Measurements from ENCODE around the gene ERP29.
"Not testable (repeated sequence)": the region's sequence is repeated elsewhere in the genome, so short reads cannot be mapped to it uniquely, and the experiment has no call there.

ERP29 gene

DNA sequence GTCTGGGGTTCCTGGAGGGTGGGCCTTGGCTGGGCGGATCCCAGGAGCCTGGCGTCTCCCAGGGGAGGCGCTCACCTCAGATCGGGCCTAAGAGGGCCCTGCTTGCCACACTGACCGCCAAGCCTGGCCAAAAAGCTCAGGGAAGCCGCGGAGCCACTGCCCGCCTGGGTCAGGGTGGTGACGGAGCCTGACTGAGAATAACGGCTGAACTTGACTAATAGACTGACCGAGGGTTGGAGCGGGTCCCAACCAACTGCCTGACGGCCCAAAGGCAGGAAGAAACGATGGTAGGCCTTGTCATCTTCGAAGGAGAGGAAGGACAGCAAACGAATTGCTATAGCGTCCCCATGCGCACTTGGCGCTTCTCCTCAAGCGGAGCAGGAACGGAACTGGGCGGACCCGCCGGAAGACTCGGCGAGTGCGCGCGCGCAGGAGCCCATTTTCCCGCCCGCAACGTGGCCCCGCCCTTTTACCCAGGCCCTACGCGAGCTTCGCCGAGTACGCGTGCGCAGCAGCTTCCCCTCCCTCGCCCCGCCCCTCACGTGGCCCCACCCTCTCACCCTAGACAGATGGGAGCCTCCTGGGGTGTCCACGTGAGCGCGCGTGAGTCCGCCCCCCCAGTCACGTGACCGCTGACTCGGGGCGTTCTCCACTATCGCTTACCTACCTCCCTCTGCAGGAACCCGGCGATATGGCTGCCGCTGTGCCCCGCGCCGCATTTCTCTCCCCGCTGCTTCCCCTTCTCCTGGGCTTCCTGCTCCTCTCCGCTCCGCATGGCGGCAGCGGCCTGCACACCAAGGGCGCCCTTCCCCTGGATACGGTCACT lies at the start of gene ERP29, which contains the start of gene TMEM116:
ERP29 (plus strand) TSS at position 652 of the 826 bp plus-strand sequence; CDS start at position 692, 40 bp downstream.
TMEM116 (minus strand) TSS at position 391 of the 826 bp plus-strand sequence. CDS start 7,895 bp downstream, outside the sequence.
- peak; percentile 100 for DNase-seq

DNA sequence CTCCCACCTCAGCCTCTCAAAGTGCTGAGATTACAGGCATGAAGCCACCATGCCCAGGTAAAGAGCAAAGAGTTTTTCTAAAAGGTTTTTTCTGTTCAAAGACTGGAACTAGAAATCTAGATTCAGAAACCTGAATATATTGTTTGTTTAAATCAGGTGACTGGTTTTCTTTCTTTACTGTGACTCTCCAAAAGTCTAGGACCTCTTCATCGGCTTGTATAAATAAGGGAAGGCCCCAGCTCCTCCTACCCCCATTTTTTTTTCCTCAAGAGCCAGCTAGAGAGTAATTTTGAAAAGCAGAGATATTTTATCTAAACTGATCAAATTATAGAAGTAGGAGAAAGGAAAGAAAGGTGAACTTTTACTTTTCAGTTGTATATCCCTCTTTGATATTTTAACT lies 48.3 kb upstream of the ERP29 start:
- DNase-seq = no peak

DNA sequence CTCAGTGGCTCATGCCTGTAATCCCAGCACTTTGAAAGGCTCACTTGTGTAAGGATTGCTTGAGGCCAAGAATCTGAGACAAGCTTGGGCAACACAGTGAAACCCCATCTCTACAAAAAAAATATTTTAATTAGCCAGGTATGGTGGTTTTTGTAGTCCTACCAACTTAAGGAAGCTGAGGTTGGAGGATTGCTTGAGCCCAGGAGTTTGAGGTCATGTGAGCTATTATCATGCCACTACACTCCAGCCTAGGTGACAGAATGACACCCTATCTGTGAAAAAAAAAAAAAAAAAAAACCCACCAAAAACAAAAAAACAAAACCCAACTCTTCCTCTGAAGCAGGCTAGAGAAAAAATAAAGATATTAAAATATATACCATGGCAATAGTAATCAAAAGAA lies 41.4 kb upstream of the ERP29 start:
- DNase-seq = no peak

DNA sequence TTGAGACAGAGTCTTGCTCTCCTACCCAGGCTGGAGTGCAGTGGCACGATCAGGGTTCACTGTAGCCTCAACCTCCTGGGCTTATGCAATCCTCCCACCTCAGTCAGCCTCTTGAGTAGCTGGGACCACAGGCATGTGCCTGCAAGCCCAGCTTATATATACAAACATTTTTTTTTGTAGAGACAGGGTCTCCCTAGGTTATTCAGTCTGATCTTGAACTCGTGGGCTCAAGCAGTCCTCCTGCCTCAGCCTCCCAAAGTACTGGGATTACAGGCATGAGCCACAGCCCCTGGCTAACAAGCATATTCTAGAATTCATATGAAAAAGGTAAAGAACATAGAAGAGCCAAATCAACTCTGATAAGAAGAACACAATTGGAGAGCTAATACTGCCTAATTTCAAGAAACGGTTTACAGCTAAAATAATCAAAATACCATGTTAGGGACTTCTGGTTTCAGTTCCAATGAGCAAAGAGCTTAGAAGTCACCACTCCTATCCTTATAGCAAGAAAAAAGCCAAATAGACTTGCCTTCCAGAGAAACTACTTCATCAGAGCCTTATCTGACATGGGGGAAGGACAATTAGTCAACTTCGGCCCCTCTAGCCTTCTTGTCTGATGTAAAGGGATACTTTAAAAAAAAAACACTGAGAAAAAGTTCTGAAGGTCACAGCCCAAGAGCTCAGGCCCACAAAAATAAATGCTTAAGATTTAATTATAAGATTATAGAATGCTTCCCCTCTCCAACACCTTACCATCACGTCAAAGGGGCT lies 37.9 kb upstream of the ERP29 start:
- no peak for DNase-seq

DNA sequence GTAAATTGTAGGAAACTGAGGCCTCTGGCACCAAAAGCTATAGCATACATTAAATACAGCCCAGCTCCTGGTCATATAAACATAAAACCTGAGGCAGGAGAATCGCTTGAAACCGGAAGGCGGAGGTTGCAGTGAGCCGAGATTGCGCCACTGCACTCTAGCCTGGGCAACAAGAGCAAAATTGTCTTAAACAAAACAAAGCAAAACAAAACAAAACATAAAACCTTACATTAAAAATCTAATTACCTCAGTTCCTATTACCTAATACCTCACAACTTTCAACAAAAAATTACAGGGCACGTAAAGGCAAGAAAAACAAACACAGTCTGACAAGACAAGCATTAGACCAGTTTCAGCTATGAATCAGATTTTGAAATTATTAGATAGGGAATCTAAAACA lies 36.9 kb upstream of the ERP29 start:
- no peak for DNase-seq

DNA sequence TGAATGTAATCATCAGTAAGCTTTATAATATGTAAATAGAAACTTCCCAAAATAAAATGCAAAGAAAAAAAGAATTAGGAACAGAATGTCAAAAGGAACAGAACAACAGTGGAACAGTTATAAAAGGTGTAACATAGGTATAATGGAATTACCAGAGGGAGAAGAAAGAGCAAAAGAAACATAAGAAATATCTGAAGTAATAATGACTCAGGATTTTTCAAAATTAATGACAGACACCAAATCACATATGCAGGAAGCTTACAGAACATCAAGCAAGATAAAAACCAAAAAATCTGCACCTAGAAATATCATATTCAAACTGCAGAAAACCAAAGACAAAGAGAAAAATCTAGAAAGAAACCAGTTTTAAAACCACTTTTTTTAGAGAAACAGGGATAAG lies 36.4 kb upstream of the ERP29 start:
- no peak for DNase-seq

DNA sequence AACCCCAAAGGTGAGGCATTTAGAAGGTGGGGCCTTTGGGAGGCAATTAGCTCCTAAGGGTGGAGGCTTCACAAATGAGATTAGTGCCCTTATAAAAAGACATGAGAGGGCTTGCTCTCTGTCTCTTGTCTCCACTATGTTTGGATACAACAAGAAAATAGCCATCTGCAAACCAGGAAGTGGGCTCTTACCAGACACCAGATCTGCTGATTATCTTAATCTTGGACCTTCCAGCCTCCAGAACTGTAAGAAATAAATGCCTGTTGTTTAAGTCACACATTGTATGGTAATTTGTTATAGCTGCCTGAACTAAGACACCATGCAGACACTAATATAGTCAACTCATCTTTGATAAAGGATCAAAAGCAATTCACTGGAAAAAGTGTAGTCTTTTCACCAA lies 34.7 kb upstream of the ERP29 start:
- DNase-seq = no peak

DNA sequence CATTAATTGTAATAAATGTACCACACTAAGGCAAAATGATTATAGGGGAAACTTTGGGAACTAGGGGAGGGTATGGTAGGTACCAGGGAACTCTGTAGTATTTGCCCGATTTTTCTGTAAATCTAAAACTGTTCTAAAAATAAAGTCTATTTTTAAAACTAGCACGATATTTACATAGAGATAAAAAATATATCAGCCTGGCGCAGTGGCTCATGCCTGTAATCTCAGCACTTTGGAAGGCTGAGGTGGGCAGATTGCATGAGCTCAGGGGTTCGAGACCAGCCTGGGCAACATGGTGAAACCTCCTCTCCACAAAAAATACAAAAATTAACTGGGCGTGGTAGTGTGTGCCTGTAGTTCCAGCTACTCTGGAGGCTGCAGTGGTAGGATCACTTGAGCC lies 32.6 kb upstream of the ERP29 start:
- DNase-seq = no peak

DNA sequence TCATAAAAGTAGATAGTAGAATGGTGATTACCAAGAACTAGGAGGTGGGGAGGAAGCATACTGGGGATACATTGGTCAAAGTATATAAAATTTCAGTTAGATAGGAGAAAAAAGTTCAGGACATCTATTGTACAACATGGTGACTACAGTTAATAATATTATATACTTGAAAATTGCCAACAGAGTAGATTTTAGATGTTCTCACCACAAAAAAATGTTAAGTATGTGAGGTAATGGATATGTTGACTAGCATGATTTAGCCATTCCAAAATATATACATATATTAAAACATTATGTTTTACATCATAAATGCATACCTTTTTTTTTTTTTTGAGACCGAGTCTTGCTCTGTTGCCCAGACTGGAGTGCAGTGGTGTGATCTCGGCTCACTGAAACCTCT lies 31.2 kb upstream of the ERP29 start:
- DNase-seq = no peak

DNA sequence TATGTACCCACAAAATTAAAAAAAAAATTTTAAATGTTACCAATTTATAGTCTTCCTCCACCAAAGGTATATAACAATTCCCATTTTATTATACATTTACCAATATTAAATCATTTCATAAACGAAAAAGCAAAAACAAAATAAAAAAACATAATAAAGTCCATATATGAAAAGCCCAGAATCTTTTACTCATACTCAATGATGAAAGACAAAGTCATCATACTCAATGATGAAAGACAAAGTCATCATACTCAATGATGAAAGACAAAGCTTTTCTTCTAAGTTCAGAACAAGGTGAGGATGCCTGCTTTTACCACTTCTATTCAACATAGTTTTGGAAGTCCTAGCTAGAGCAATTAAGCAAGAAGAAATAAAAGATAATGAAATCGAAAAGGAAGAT lies 28.4 kb upstream of the ERP29 start:
- no peak for DNase-seq

DNA sequence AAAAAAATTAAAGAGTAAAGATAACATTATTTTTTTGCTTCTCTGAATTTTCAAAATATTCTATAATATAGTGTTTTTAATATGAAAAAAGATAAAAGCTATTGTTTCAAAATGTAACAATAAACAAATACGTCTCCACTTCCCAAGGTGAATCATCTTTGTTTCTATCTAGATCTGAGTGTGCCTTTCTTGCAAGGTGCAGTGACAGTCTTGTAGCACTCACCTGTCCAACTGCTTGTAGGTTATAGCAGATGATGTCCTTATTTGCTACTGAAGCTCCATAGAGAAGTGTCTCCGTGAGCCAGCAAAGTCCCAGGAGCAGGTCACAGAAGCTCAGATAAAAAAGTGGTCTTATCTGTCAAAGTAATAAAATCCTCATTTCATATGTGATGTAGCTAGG lies 21.7 kb upstream of the ERP29 start:
- DNase-seq = no peak

DNA sequence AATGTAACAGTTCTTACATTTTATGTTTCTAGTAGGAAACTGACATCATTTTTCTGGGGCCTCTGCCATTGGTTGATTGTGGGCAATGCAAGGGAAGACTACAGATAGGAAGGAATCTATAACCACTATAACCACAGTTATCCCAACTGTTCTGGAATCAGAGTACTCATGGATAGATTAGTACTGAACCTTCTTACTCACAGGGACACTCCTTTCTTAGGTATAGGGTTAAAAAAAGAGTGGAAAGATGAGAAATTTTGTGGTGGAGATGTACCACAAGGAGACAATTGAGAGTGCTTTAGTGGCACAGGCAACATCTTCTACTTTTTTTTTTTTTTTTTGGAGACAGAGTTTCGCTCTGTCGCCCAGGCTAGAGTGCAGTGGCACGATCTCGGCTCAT lies 21.3 kb upstream of the ERP29 start:
- no peak for DNase-seq

DNA sequence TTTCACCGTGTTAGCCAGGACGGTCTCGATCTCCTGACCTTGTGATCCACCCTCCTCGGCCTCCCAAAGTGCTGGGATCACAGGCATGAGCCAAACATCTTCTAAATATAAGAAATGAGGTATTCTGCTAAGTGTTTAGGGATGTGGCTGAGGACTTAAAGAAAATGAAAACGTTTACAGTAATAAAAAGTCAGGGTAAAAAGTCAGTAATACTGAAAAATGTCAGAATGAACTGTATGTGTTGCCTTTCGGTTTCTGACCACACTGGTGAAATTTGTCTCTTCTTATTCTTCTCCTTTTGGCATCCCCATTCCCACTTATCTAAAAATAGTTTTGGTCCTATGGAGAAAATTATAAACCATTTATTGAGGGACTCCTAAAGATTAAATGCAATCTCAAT lies 20.8 kb upstream of the ERP29 start:
- DNase-seq = no peak

DNA sequence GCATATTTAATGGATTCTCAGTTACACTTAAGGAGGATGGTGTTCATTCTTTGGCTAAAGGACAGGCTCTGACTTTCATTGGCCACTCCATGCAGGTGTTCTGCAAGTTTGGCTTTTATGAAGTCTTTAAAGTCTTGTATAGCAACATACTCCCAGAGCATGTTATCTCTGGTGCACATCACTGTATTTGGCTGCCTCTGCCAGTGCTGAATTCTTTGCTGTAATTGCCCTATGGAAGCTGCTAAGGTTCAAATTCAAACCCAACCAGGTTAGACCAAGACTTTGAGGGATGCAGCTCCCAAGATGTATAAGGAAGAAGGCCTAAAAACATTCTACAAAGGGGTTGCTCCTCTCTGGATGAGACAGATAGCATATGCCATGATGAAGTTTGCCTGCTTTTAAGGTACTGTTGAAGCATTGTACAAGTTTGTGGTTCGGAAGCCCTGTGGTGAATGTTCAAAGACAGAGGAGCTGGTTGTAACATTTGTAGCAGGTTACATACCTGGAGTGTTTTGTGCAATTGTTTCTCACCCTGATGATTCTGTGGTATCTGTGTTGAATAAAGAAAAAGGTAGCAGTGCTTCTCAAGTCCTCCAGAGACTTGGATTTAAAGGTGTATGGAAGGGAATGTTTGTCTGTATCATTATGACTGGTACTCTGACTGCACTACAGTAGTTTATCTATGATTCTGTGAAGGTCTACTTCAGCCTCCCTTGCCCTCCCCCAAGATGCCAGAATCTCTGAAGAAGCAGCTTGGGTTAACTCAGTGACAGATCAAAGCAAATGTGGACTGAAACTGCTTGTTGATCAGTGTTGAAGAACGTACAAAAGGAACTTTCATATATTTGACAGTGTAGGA lies 19.7 kb upstream of the ERP29 start:
- DNase-seq = no peak

DNA sequence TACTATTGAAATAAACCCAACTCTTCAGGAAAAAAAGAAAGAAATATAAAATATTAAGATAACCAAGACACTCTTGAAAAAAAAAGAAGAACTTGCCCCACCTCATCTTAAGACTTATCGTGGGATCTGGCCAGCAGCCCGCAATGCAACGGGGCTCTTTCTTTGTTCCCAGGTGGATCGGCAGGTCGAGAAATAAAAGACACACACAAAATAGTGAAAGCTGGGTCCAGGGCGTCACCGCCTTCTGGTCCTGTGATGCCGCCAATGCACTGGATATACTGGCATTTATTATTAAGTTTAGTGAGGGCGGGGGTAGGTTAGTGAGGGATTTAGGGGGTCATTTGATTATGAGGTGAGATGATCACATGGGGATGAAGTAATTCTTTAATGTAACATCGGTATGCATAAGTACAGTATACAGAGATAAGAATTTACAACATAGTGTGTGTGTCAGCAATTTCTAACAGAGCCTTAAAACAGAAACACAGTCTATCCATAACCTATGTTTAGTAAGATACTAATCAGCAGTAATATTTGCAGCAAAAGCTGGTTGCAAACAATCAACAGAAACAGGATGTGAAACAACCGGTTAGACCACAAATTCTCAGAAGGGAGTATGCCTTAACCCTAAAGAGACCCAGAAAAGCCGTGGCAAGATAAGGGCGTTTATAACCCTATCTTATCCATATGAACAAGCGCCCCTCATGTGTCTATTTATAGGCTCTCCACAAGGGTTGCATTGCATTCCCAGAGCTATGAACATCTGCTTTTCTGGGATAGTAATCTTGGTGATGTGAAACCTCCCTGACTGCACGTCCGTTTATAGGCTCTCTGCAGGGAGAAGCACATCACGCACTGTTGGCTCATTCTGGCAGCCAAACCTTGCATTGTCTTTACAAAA lies 18.8 kb upstream of the ERP29 start:
- DNase-seq = not testable (repeated sequence)

DNA sequence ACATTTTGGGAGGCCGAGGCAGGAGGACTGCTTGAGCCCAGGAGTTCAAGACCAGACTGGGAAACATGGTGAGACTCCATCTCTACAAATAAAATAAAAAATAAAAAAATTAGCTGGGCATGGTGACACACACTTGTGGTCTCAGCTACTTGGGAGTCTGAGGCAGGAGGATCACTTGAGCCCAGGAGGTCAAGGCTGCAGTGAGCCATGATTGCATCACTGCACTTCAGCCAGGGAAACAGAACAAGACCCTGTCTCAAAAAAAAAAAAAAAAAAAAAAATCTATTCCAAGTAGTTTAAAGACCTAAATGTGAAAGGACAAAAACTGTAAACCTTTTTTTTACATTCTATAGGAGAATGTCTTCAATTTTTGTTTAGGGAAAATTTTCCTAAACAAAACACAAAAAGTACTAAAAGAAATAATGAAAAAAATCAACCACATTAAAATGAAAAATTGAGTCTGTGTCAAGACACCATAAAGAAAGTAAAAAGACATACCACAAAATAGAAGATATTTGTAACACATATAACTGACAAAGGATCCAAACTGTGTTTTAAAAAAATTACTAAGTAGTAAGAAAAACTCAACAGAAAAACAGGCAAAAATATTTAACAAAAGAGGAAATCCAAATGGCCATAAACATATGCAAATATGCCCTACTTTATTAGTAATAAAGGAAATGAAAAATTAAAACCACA lies 17.3 kb upstream of the ERP29 start:
- DNase-seq = no peak

DNA sequence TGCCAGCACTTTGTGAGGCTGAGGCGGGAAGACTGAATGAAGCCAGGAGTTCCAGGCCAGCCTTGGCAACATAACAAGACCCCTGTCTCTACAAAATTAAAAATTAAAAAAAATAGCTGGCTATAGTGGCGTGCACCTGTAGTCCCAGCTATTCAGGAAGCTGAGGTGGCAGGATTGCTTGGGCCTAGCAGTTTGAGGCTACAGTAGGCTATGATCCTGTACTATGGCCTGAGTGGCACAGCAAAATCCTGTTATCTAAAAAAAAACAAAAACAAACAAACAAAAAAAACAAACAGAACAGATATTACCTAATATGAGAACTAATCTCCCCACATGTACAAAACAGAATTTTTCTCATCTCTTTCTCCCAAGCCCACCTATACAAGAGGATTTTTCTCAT lies 15.9 kb upstream of the ERP29 start:
- DNase-seq = no peak

DNA sequence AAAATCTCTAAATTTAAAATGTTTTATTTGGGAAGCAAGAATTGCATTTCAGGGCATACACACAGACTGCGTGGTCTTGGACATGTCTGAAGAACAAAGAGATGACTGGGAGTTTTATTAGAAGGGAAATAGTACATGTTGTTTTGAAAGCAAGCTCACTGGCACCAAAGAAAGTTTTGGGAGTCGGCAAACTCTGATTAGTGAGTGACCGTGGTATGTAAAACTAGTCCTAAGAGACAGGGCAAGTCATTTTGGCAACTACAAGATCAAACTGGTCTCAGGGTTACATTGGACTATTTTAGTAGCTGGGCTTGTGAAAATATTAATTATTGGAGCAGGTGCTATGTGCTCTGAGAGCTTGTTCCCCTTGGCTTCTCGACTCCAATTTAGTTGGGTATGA lies 15.2 kb upstream of the ERP29 start:
- no peak for DNase-seq

DNA sequence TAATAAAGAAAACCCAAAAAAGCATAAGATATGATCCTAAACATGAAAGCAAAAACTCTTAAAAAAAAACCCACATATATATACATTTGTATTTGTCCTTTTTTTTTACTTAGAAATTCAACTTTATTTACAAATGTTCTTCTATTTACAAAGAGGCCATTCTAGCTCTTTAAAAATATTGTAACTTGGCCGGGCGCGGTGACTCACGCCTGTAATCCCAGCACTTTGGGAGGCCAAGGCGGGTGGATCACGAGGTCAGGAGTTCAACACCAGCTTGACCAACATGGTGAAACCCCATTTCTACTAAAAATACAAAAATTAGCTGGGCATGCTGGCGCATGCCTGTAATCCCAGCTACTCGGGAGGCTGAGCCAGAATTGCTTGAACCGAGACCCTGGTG lies 14.1 kb upstream of the ERP29 start:
- not testable (repeated sequence) for DNase-seq

DNA sequence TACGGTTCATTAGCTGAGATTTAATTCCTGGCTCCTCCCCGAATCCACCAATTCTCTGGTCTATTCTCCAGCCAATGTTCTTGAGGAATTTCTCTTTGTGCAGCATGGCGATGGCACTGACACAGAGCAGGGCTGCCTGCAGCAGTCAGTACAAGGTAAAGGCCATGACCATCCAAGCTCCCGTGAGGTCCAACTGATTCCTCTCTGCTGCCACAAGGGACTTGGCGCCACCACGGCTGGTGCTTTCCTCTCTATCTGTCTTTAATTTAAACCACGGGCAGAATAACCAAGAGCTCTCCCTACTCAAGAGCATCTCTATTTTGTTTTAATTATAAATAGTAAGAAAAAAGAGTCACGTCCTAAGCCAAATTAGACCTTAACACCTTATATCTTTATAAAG lies 12.4 kb upstream of the ERP29 start:
- DNase-seq = no peak

DNA sequence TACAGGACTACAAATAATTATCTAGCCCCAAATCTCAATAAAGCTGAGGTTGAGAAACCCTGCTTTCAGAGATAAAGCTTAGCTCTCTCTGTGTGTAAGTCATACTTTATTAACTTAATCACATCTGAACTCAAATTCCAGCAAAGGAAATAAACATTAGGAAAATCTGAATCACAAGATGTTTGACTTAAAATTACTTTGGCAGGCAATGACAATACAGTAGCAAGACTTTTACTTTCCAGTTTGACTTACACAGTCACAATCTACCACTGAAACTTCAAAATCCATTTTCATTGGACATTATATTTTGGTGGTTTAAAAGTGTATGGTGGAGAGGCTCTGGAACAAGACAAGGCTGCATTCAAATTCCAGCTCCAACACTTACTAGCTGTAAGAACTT lies 11.7 kb upstream of the ERP29 start:
- DNase-seq = no peak

DNA sequence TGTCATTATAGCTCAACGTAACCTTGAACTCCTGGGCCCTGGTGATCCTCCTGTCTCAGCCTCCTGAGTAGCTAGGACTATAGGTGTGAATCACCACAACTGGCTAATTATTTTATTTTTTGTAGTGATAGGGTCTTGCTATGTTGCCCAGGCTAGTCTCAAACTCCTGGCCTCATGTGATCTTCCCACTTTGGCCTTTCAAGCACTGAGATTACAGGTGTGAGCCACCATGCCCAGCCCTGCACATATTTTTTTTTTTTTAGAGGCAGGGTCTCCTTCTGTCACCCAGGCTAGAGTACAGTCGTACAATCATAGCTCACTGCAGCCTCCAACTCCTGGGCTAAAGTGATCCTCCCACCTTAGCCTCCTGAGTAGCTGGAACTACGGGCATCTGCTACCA lies 9.2 kb upstream of the ERP29 start:
- no peak for DNase-seq
